ENCODE data around the gene ZNF528. TPM values are rescaled to one million over a fixed set of nuclear protein-coding genes. Genes with fewer than 3 reads are reported as not detected.
A peak's percentile ranks its signal among the peaks of the same experiment; 100 is the strongest.

ZNF528 gene
- 5.2 and 5.5 TPM in 2 replicates for total RNA-seq

GRCh38 chr19:52397310-52398080 lies at the start of gene ZNF528:
Gene ZNF528 (plus strand): TSS chr19:52397849. CDS start chr19:52402014, 4,165 bp downstream.
- intact Hi-C loops (cut with micrococcal nuclease) = loop anchor here (5.0 kb wide), 2 partner anchors 60 to 240 kb away; partner anchors contain the start of genes ZNF610 and ZNF83
- Mint-ChIP-seq H3K36me3 (ENCODE audit: low read depth) (peaks cover 61% of the 10 kb centered on the region), H3K9me3 (peaks cover 65% of the 10 kb centered on the region), H3K4me1 (ENCODE audit: low read depth) (peaks cover 12% of the 10 kb centered on the region), H3K27ac (peak within 1 kb of the TSS; percentile 87), H3K27me3 (ENCODE audit: low read depth) (no peaks in the 10 kb centered on the region), H3K4me3 (ENCODE audit: low read depth) (peak within 1 kb of the TSS; percentile 92)
- DNase-seq (ENCODE audit: low spot score) = peak; percentile 85

DNA sequence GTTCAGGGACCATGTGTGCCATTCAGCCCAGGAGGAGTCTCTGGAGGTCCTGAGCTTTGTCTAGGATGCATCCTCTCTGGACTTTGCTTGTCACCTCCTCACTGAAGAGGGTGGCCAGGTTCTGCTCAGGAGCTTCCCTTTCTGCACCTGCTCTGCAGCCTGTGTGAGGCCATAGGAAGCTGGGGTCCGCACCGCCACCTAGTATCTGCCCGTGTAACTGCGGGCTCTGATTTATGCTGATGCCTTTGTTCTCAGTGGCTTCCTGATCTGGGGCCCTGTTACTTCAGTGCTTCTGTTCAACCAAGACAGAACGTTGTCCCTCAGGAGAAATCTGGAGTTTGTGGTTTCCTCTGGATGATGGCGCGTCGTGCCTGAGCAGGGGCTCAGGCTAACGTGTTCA lies 46.1 kb upstream of the ZNF528 start:
- Mint-ChIP-seq H3K36me3 (ENCODE audit: low read depth) (peaks cover 25% of the 10 kb centered on the region), H3K4me3 (ENCODE audit: low read depth) (no peak overlapping the region), H3K27ac (no peak overlapping the region), H3K27me3 (ENCODE audit: low read depth) (no peaks in the 10 kb centered on the region), H3K9me3 (peaks cover 62% of the 10 kb centered on the region), H3K4me1 (ENCODE audit: low read depth) (no peaks in the 10 kb centered on the region)
- intact Hi-C loops (cut with micrococcal nuclease) = no loop called here
- no peak for DNase-seq (ENCODE audit: low spot score)

GRCh38 chr19:52366414-52366824 lies 31.2 kb upstream of the ZNF528 start:
- DNase-seq (ENCODE audit: low spot score) = no peak
- Mint-ChIP-seq H3K4me1 (ENCODE audit: low read depth) (no peaks in the 10 kb centered on the region), H3K27ac (no peak overlapping the region), H3K9me3 (peaks cover 71% of the 10 kb centered on the region), H3K4me3 (ENCODE audit: low read depth) (no peak overlapping the region), H3K27me3 (ENCODE audit: low read depth) (no peaks in the 10 kb centered on the region), H3K36me3 (ENCODE audit: low read depth) (peaks cover 30% of the 10 kb centered on the region)
- intact Hi-C loops (cut with micrococcal nuclease) = no loop called here

GRCh38 chr19:52369559-52370340 lies 27.9 kb upstream of the ZNF528 start, which contains the start of gene ZNF880:
Gene ZNF880 (plus strand): TSS chr19:52369923. CDS start chr19:52369966, 43 bp downstream.
- H3K4me1 Mint-ChIP-seq (ENCODE audit: low read depth) = no peaks in the 10 kb centered on the region
- H3K27ac Mint-ChIP-seq = peak within 1 kb of the TSS; percentile 92
- peaks cover 46% of the 10 kb centered on the region for H3K36me3 Mint-ChIP-seq (ENCODE audit: low read depth)
- H3K27me3 Mint-ChIP-seq (ENCODE audit: low read depth) = no peaks in the 10 kb centered on the region
- H3K9me3 Mint-ChIP-seq = peaks cover 70% of the 10 kb centered on the region
- H3K4me3 Mint-ChIP-seq (ENCODE audit: low read depth) = peak within 1 kb of the TSS; percentile 84
- DNase-seq (ENCODE audit: low spot score) = peak; percentile 81
- intact Hi-C loops (cut with micrococcal nuclease) = no loop called here

GRCh38 chr19:52370341-52370710 lies 27.3 kb upstream of the ZNF528 start:
- peak overlapping the region; percentile 92 for H3K27ac Mint-ChIP-seq
- peaks cover 52% of the 10 kb centered on the region for H3K36me3 Mint-ChIP-seq (ENCODE audit: low read depth)
- H3K4me1 Mint-ChIP-seq (ENCODE audit: low read depth) = no peaks in the 10 kb centered on the region
- H3K27me3 Mint-ChIP-seq (ENCODE audit: low read depth) = no peaks in the 10 kb centered on the region
- intact Hi-C loops (cut with micrococcal nuclease) = no loop called here
- H3K4me3 Mint-ChIP-seq (ENCODE audit: low read depth) = peak overlapping the region; percentile 84
- H3K9me3 Mint-ChIP-seq = peaks cover 70% of the 10 kb centered on the region
- no peak for DNase-seq (ENCODE audit: low spot score)

GRCh38 chr19:52391135-52391534 lies 6.5 kb upstream of the ZNF528 start:
- no peak overlapping the region for H3K27ac Mint-ChIP-seq
- H3K36me3 Mint-ChIP-seq (ENCODE audit: low read depth) = peaks cover 5% of the 10 kb centered on the region
- no peak overlapping the region for H3K4me3 Mint-ChIP-seq (ENCODE audit: low read depth)
- DNase-seq (ENCODE audit: low spot score) = no peak
- no peaks in the 10 kb centered on the region for H3K27me3 Mint-ChIP-seq (ENCODE audit: low read depth)
- intact Hi-C loops (cut with micrococcal nuclease) = no loop called here
- H3K4me1 Mint-ChIP-seq (ENCODE audit: low read depth) = no peaks in the 10 kb centered on the region
- H3K9me3 Mint-ChIP-seq = peaks cover 61% of the 10 kb centered on the region

GRCh38 chr19:52398081-52398441 lies 412 bp downstream of the ZNF528 start:
- H3K4me3 Mint-ChIP-seq (ENCODE audit: low read depth) = peak overlapping the region; percentile 92
- H3K9me3 Mint-ChIP-seq = peaks cover 64% of the 10 kb centered on the region
- H3K27me3 Mint-ChIP-seq (ENCODE audit: low read depth) = no peaks in the 10 kb centered on the region
- intact Hi-C loops (cut with micrococcal nuclease) = loop anchor here (5.0 kb wide), 2 partner anchors 61 to 239 kb away; partner anchors contain the start of genes ZNF610 and ZNF83
- peaks cover 63% of the 10 kb centered on the region for H3K36me3 Mint-ChIP-seq (ENCODE audit: low read depth)
- no peak for DNase-seq (ENCODE audit: low spot score)
- H3K27ac Mint-ChIP-seq = peak overlapping the region; percentile 87
- peaks cover 12% of the 10 kb centered on the region for H3K4me1 Mint-ChIP-seq (ENCODE audit: low read depth)

GRCh38 chr19:52410276-52410675 lies 12.6 kb downstream of the ZNF528 start:
- intact Hi-C loops (cut with micrococcal nuclease) = no loop called here
- Mint-ChIP-seq H3K4me1 (ENCODE audit: low read depth) (no peaks in the 10 kb centered on the region), H3K27ac (no peak overlapping the region), H3K36me3 (ENCODE audit: low read depth) (peaks cover 48% of the 10 kb centered on the region), H3K9me3 (peaks cover 76% of the 10 kb centered on the region), H3K4me3 (ENCODE audit: low read depth) (no peak overlapping the region), H3K27me3 (ENCODE audit: low read depth) (no peaks in the 10 kb centered on the region)
- DNase-seq (ENCODE audit: low spot score) = no peak

DNA sequence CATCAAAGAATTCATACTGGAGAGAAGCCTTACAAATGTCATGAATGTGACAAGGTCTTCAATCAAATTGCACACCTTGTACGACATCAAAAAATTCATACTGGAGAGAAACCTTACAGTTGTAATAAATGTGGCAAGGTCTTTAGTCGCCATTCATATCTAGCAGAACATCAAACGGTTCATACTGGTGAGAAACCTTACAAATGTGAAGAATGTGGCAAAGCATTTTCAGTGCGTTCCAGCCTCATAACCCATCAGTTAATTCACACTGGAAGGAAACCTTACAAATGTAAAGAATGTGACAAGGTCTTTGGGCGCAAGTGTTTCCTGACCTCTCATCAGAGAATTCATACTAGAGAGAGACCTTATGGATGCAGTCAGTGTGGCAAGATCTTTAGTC lies 18.1 kb downstream of the ZNF528 start:
- Mint-ChIP-seq H3K36me3 (ENCODE audit: low read depth) (peaks cover 12% of the 10 kb centered on the region), H3K27ac (no peak overlapping the region), H3K9me3 (peaks cover 81% of the 10 kb centered on the region), H3K4me1 (ENCODE audit: low read depth) (no peaks in the 10 kb centered on the region), H3K27me3 (ENCODE audit: low read depth) (no peaks in the 10 kb centered on the region), H3K4me3 (ENCODE audit: low read depth) (no peak overlapping the region)
- no peak for DNase-seq (ENCODE audit: low spot score)
- intact Hi-C loops (cut with micrococcal nuclease) = no loop called here

DNA sequence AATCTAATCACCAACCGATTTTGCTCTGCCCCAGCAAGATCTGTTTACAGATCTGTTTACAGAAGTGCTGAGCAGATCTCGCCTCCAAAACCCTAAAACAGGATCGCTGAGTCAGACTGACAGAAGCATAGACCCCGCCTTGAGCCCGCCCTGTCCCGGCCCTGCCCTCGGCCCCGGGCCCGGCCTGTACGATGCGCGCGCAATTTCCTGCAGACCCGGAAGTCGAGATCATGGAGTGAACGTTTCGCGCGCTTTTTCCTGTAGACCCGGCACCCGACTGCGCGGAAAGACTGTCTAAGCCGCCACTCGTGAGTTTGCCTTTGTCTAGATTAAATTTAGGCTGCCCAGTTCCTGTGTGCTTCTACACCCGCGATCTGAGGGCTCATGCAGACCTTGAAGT lies 31.3 kb downstream of the ZNF528 start, which contains the start of gene ZNF534:
TSS of gene ZNF534 (plus strand) at position 212 of the 400 bp plus-strand sequence. CDS start 2,327 bp downstream, outside the sequence.
- Mint-ChIP-seq H3K36me3 (ENCODE audit: low read depth) (no peaks in the 10 kb centered on the region), H3K9me3 (peaks cover 64% of the 10 kb centered on the region), H3K27ac (no peak within 1 kb of the TSS), H3K27me3 (ENCODE audit: low read depth) (no peaks in the 10 kb centered on the region), H3K4me3 (ENCODE audit: low read depth) (no peak within 1 kb of the TSS), H3K4me1 (ENCODE audit: low read depth) (no peaks in the 10 kb centered on the region)
- intact Hi-C loops (cut with micrococcal nuclease) = no loop called here
- no peak for DNase-seq (ENCODE audit: low spot score)

- peaks cover 73% of the 10 kb centered on the region for H3K9me3 Mint-ChIP-seq
Observed at GRCh38 chr19:52442179-52442578, 44.5 kb downstream of the ZNF528 start.

DNA sequence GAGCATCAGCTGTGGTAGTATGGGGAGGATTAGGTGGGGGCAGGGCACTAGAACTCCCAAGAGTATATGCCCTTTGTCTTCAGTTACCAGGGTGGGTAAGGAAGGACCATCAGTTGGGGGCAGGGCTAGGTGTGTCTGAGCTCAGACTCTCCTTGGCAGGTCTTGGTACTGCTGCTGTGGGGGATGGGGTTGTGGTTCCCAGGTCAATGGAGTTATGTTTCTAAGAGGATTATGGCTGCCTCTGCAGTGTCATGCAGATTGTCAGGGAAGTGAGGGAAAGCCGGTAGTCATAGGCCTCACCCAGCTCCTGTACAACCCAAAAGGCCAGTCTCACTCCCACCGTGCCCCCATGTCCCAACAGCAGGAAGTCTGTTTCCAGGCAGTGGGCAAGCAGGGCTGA lies 46.9 kb downstream of the ZNF528 start:
- Mint-ChIP-seq H3K9me3 (peaks cover 77% of the 10 kb centered on the region), H3K4me3 (ENCODE audit: low read depth) (no peak overlapping the region), H3K27ac (no peak overlapping the region), H3K4me1 (ENCODE audit: low read depth) (no peaks in the 10 kb centered on the region), H3K27me3 (ENCODE audit: low read depth) (no peaks in the 10 kb centered on the region), H3K36me3 (ENCODE audit: low read depth) (no peaks in the 10 kb centered on the region)
- no peak for DNase-seq (ENCODE audit: low spot score)
- intact Hi-C loops (cut with micrococcal nuclease) = no loop called here

More at GRCh38 chr19:52442179-52442578, 44.5 kb downstream of the ZNF528 start:
- no peaks in the 10 kb centered on the region for H3K36me3 Mint-ChIP-seq (ENCODE audit: low read depth)
- DNase-seq (ENCODE audit: low spot score) = no peak
- no peaks in the 10 kb centered on the region for H3K27me3 Mint-ChIP-seq (ENCODE audit: low read depth)
- H3K27ac Mint-ChIP-seq = no peak overlapping the region
- intact Hi-C loops (cut with micrococcal nuclease) = no loop called here
- no peaks in the 10 kb centered on the region for H3K4me1 Mint-ChIP-seq (ENCODE audit: low read depth)
- no peak overlapping the region for H3K4me3 Mint-ChIP-seq (ENCODE audit: low read depth)

- intact Hi-C loops (cut with micrococcal nuclease) = no loop called here
- H3K36me3 Mint-ChIP-seq (ENCODE audit: low read depth) = peaks cover 14% of the 10 kb centered on the region
- no peak overlapping the region for H3K27ac Mint-ChIP-seq
- no peaks in the 10 kb centered on the region for H3K27me3 Mint-ChIP-seq (ENCODE audit: low read depth)
- peaks cover 79% of the 10 kb centered on the region for H3K9me3 Mint-ChIP-seq
- H3K4me3 Mint-ChIP-seq (ENCODE audit: low read depth) = no peak overlapping the region
- DNase-seq (ENCODE audit: low spot score) = no peak
- peaks cover 5% of the 10 kb centered on the region for H3K4me1 Mint-ChIP-seq (ENCODE audit: low read depth)
Observed at GRCh38 chr19:52451241-52451640, 53.6 kb downstream of the ZNF528 start.

All from activated T-helper 2 cell treated with anti-CD3 and anti-CD28 coated beads, Interferon-gamma antibody, Interleukin-2, Interleukin-4, amounts not matched to agents 10 μg/mL and 5 μg/mL and 100 μg/mL, durations not matched to agents 14 hours and 24 hours and 36 hours (primary cell).